ENCODE measurements around the gene RNPEPL1. TPM values are rescaled to one million over a fixed set of nuclear protein-coding genes. Genes with fewer than 3 reads are reported as not detected.

Gene RNPEPL1
- total RNA-seq, 1 experiment from 2014 or later: 88.2 TPM

DNA sequence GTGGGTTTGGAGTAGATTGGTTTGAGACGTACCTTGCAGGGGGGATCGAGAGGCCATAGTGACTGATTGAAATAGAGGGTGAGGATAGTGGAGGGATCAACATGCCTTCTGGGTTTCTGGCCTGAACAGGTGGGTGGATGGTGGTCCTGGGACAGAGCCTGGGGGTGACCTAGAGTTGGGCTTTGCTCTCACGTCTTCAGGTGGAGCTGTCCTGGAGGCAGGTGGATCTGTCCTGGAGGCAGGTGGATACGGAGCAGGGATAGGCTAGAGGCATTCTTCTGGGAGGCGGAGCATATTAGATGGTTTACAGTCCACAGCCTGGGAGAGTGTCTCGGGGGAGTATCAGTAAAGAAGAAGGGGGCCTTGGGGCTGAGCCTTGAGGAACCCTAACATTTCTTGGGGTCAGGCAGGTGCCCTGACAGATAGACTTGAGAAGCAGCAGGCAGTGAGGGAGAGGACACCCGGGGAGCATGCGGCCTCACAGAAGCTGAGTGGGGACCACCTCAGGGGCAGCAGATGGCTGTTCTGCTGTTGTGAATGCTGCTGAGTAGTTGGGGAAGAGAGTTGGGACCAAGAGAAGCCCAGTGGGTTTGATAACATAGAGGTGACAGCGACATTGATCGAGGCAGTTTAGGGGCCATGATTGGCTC lies 19.8 kb downstream of the RNPEPL1 start:
- no peak for TF ChIP-seq SIN3A (IDR thresholded peaks at IDR 0.05; ENCODE audit: borderline replicate concordance, insufficient read depth, low read depth, low read length)
- no peak for TF ChIP-seq TCF7L2 (IDR thresholded peaks at IDR 0.05; ENCODE audit: low read depth, low read length)
- no peak for TF ChIP-seq POLR2AphosphoS5 (IDR thresholded peaks at IDR 0.05; ENCODE audit: low read depth, low read length)
- TF ChIP-seq, protein P1, sequence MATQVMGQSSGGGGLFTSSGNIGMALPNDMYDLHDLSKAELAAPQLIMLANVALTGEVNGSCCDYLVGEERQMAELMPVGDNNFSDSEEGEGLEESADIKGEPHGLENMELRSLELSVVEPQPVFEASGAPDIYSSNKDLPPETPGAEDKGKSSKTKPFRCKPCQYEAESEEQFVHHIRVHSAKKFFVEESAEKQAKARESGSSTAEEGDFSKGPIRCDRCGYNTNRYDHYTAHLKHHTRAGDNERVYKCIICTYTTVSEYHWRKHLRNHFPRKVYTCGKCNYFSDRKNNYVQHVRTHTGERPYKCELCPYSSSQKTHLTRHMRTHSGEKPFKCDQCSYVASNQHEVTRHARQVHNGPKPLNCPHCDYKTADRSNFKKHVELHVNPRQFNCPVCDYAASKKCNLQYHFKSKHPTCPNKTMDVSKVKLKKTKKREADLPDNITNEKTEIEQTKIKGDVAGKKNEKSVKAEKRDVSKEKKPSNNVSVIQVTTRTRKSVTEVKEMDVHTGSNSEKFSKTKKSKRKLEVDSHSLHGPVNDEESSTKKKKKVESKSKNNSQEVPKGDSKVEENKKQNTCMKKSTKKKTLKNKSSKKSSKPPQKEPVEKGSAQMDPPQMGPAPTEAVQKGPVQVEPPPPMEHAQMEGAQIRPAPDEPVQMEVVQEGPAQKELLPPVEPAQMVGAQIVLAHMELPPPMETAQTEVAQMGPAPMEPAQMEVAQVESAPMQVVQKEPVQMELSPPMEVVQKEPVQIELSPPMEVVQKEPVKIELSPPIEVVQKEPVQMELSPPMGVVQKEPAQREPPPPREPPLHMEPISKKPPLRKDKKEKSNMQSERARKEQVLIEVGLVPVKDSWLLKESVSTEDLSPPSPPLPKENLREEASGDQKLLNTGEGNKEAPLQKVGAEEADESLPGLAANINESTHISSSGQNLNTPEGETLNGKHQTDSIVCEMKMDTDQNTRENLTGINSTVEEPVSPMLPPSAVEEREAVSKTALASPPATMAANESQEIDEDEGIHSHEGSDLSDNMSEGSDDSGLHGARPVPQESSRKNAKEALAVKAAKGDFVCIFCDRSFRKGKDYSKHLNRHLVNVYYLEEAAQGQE (IDR thresholded peaks at IDR 0.05; ENCODE audit: insufficient read depth in 1 of 2, low read depth in 2 of 2, low read length in 1 of 2): no peak
- TF ChIP-seq, protein P2, sequence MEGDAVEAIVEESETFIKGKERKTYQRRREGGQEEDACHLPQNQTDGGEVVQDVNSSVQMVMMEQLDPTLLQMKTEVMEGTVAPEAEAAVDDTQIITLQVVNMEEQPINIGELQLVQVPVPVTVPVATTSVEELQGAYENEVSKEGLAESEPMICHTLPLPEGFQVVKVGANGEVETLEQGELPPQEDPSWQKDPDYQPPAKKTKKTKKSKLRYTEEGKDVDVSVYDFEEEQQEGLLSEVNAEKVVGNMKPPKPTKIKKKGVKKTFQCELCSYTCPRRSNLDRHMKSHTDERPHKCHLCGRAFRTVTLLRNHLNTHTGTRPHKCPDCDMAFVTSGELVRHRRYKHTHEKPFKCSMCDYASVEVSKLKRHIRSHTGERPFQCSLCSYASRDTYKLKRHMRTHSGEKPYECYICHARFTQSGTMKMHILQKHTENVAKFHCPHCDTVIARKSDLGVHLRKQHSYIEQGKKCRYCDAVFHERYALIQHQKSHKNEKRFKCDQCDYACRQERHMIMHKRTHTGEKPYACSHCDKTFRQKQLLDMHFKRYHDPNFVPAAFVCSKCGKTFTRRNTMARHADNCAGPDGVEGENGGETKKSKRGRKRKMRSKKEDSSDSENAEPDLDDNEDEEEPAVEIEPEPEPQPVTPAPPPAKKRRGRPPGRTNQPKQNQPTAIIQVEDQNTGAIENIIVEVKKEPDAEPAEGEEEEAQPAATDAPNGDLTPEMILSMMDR (IDR thresholded peaks at IDR 0.05): no peak
- peaks cover 27% of the 10 kb centered on the region for H3K4me1 ChIP-seq (ENCODE audit: control insufficient read depth, insufficient read depth, low read length)
- peak overlapping the region; percentile 98 to 100 for H3K4me3 ChIP-seq (ENCODE audit: low read depth in 2 of 2, low read length in 2 of 2)
- in situ Hi-C loops (cut with HindIII; ENCODE audit: low pct_unique_long_range_greater_than_20kb, low sequenced_read_pairs) (no loop called here), intact Hi-C loops (cut with micrococcal nuclease; ENCODE audit: unreplicated experiment) (no loop called here)
- ATAC-seq (no peak), DNase-seq (ENCODE audit: low read depth, low spot score) (no peak)
- POLR2A ChIA-PET: interaction anchor here (0.6 to 0.7 kb wide), 2 partner anchors 132 to 521 kb away, joined by 3 to 9 read pairs; no protein-coding TSS in a partner anchor
- H3K36me3 ChIP-seq (ENCODE audit: control insufficient read depth, insufficient read depth, low read length): peaks cover 5% of the 10 kb centered on the region; the same call in 1 of the 2 replicates
- BruUV-seq (replicated peaks): TSS peak; percentile 87
- CTCF ChIA-PET: no interaction called here
- no peaks in the 10 kb centered on the region for H3K27me3 ChIP-seq (ENCODE audit: control insufficient read depth, insufficient read depth, low read length)
- H3K9me3 ChIP-seq (ENCODE audit: control insufficient read depth, insufficient read depth, low read depth, low read length): no peaks in the 10 kb centered on the region
- no peak overlapping the region for H3K27ac ChIP-seq (ENCODE audit: low read length)

GRCh38 chr2:240588669-240589068 lies 20.4 kb downstream of the RNPEPL1 start:
- CTCF ChIA-PET: no interaction called here
- DNase-seq (ENCODE audit: low read depth, low spot score) (no peak), ATAC-seq (no peak)
- POLR2A ChIA-PET: interaction anchor here (0.7 kb wide), 1 partner anchor 133 kb away, joined by 3 read pairs; no protein-coding TSS in a partner anchor
- in situ Hi-C loops (cut with HindIII; ENCODE audit: low pct_unique_long_range_greater_than_20kb, low sequenced_read_pairs): no loop called here
- TF ChIP-seq, protein P2 (IDR thresholded peaks at IDR 0.05): no peak
- TF ChIP-seq, protein P1 (IDR thresholded peaks at IDR 0.05; ENCODE audit: insufficient read depth in 1 of 2, low read depth in 2 of 2, low read length in 1 of 2): no peak
- TF ChIP-seq POLR2AphosphoS5 (IDR thresholded peaks at IDR 0.05; ENCODE audit: low read depth, low read length): no peak
- TF ChIP-seq SIN3A (IDR thresholded peaks at IDR 0.05; ENCODE audit: borderline replicate concordance, insufficient read depth, low read depth, low read length): no peak
- no peak for TF ChIP-seq TCF7L2 (IDR thresholded peaks at IDR 0.05; ENCODE audit: low read depth, low read length)
- Histone ChIP-seq H3K36me3 (ENCODE audit: control insufficient read depth, insufficient read depth, low read length) (peaks cover 5% of the 10 kb centered on the region; the same call in 1 of the 2 replicates), H3K9me3 (ENCODE audit: control insufficient read depth, insufficient read depth, low read depth, low read length) (no peaks in the 10 kb centered on the region), H3K27me3 (ENCODE audit: control insufficient read depth, insufficient read depth, low read length) (no peaks in the 10 kb centered on the region), H3K4me1 (ENCODE audit: control insufficient read depth, insufficient read depth, low read length) (peaks cover 25% of the 10 kb centered on the region), H3K27ac (ENCODE audit: low read length) (no peak overlapping the region), H3K4me3 (ENCODE audit: low read depth in 2 of 2, low read length in 2 of 2) (peak overlapping the region in 1 of 2 experiments; percentile 100; a peak in 1 of 4 replicates)
- no TSS peak for BruUV-seq (replicated peaks)
- intact Hi-C loops (cut with micrococcal nuclease; ENCODE audit: unreplicated experiment): no loop called here
